HG02588 (cell line): ENCODE measurements around the gene CKAP4.
A peak's percentile ranks its signal among the peaks of the same experiment; 100 is the strongest.

Experiments
- ATAC-seq: cut with Tn5 transposase; IDR thresholded peaks from one replicate; pipeline ENCODE4 v1.9.1; 2021; ENCODE audit warnings: mild to moderate bottlenecking, moderate library complexity; ENCODE audit not compliant: unreplicated experiment

The CKAP4 gene

DNA sequence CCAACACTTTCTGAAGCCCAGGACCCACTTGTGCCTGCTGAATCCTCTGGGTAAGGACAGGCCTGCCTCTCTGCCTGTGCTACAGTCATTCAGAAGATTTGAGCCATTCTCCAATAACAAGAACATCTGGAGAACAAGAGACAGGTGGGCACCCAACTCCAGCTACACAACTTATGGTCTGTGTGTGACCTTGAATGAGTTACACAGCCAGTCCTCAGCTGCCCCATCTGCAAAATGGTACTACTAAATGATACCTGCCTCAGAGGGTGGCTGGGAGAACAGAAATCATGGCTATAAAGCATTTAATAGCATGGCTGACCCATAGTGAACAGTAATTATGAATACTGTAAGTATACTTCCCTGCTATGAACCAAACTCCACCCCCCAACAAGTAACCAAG lies 4.2 kb downstream of the CKAP4 start:
- ATAC-seq, result no peak

DNA sequence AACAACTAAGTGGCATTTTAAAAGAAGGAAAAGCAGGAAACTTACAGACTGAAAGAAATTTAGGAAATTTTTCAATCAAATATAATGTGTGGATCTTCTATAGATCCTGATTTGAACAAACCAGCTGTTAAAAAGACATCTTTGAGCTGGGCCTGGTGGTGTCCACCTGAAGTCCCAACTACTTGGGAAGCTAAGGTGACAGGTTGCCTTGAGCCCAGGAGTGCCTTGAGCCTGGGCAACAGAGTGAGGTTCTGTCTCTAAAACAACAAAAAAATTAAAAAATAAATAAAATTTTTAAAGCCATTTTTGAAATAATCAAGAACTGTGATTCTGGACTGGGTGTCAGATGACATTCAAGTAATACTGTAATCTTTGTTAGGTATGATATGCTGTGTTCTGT lies 7.0 kb downstream of the CKAP4 start:
- ATAC-seq, result no peak

DNA sequence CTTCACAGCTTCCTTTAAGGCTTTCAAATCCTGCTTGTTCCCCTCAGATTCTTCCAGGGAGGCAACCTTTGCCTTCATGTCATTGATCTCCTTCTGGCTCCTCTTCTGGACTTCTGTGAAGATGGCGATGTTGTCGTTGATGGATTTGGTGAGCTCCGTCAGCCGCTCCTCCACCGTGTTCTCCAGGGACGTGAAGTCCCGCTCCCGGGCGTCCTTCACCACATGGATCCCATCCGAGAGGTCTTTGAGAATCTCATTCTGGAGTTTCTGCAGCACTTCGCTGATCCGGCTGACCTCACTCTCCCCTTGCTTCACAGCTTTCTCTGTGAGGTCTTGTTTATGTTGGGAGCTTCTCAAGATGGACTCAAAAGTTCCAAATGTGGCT lies 7.9 kb downstream of the CKAP4 start:
- ATAC-seq, result no peak

DNA sequence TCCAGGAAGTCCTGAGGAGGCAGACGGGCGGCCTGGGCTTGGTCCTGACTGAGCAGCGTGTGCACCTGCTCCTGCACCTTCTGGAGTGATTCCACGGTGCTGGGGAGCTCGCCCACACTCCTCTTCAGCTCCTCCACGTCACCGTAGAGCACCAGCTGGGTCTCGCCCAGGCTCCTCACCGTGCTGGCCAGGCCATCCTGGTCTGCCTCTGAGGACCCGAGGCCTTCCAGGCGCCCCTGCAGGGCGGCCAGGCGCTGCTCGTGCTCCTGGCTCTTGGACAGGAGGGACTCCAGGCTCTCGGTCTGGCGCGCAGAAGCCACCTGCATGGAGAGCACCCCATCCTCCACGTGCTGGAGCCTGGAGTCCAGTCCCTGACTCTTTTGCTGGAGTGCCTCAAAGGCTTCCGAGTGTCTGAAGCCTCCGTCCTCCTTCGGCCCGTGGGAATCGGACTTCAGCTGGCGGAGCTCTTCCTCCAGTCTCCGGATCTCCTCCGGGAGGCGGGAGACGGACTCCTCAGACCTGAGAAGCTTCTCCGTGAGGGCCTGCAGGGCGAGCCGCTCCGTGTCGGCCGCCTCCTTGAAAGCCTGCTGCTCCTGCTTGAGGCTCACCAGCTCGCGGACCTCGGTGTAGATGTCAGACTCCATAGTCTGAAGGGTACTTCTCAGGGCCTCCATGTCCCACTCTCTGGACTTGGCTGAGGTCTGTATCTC lies 8.4 kb downstream of the CKAP4 start:
- no peak for ATAC-seq

DNA sequence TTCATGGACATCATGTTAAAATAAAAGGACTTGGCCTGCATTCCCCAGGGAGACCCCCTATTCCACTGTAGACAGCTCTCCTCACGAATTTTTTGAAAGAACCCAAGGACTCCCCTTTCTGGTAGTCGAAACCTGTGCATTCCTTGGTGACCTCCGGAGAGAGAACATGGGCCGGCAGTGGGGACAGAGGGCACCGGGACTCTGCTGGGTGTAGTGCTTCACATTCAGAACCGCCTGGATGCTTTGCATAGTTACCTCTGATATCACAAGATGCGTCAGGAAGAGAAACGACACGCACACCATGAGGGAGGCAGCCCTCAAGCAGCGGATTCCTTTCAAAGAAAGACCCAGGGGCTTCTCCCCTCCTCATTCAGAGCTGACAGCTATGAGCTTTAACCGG lies 9.7 kb downstream of the CKAP4 start:
- ATAC-seq, result no peak

DNA sequence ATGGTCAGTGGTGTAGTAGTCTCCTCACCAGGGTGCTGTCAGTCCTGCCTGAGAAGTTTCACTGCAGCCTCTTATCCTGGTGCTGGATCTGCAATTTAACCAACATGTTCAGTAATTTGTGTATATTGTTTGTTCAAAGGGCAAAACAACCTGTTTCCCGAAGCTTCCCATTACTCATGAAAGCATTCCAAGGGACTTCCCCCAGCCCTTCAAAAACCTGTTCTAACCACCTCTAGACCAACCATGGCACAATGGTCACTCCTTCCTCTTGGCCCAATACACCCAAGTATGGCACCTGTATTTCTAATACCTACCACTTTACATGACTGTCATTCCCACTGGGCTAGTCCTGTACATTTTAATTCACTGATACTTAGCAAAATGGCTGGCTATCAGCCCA lies 12.1 kb downstream of the CKAP4 start:
- ATAC-seq, result no peak

DNA sequence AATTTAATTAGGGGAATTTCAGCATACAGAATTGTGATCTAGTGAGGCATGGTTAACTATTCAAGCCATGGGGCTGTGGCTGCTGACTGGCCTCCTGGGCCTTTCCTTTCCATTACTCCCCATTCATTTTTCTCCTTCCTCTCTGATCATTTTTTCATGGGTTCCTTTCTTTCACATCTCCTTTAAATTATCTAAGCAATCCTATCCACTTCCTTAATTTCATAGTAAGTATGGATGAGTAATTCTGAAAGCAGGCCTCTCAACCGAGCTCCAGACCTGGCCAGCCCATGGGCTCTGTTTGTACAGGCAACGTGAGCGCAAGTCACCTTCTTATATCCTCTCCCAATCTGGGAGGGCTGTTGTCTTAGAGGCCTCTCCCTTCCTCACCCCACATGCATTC lies 13.4 kb downstream of the CKAP4 start:
- ATAC-seq, result no peak

DNA sequence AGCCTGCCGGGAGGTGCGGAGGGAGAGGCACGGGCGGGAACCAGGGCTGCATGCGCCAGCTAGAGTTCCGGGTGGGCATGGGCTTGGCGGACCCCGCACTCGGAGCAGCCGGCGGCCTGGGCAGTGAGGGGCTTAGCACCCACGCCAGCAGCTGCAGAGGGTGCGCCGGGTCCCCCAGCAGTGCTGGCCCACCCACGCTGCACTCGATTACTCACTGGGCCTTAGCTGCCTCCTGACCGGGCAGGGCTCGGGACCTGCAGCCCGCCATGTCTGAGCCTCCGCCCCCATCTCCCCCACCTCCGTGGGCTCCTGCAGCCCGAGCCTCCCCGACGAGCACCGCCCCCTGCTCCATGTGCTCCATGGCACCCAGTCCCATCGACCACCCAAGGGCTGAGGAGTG lies 14.8 kb downstream of the CKAP4 start:
- no peak for ATAC-seq

DNA sequence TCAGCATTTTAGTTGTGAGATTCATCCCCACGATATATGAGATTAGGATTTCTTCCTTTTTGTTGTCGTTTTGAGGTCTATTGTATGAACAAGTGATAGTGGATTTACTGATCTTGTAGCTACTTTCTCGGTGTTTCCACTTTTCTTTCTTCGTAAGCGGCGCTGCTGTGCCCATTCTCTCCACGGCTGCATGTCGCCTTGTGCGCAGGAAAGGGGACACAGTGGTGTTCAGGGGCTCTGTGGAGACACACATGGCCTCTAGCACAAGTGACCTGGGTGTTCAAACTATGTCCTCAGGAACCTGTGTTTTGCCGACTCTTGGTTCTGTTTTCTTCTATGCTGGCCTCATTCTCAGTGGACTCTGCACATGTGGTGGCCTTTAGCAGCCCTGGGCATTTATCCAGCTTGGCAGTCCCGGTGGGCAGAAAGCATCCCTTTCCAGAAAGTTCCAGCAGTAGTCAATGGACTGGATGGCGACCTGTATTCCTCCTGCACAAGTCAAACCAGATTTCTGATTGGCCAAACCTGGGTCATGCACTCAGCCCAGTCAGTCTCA lies 18.7 kb downstream of the CKAP4 start:
- ATAC-seq, result no peak

DNA sequence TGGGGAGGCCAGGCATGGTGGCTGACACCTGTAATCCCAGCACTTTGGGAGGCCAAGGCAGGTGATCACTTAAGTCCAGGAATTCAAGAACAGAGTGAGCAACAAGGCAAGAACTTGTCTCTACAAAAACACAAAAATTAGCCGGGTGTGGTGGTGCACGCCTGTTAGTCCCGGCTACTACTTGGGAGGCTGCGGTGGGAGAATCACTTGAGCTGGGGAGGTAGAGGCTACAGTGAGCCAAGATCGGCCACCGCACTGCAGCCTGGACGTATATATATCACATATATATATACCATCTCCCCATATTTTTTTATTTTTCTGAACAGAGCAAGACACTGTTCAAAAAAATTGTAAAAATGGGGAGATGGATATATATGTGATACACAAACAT lies 19.5 kb downstream of the CKAP4 start:
- ATAC-seq, result no peak

DNA sequence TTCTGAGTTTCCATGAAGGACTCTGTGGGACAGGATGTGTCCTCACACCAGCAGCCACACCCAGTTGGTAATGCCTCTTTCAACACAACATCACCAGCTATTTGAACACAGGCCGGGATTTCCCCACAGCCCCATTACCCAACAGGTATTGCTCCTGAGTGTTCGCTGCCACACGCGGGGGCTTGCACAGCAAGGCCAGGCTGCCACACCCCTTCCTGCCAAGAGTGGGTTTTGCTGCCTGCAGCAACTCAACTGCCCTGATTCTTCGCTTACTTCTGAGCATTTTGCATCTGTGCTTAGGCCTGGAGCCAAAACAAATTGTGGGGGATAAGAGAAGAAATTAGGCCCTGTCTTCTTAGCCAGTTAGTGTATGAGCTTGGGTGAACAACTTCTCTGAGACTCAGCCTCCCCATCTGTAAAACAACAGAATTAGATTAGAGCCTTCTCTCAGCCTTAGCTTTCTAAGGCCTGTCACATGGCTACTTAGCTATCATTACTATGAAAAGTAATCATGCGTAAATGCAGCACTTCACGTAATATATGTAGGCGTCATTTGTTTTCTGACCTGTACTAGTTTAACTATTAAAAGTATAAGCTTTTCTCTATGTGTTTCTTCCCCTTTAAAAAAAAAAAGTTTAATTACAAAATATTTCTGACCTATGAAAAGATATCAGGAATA lies 20.0 kb downstream of the CKAP4 start:
- ATAC-seq, result no peak

DNA sequence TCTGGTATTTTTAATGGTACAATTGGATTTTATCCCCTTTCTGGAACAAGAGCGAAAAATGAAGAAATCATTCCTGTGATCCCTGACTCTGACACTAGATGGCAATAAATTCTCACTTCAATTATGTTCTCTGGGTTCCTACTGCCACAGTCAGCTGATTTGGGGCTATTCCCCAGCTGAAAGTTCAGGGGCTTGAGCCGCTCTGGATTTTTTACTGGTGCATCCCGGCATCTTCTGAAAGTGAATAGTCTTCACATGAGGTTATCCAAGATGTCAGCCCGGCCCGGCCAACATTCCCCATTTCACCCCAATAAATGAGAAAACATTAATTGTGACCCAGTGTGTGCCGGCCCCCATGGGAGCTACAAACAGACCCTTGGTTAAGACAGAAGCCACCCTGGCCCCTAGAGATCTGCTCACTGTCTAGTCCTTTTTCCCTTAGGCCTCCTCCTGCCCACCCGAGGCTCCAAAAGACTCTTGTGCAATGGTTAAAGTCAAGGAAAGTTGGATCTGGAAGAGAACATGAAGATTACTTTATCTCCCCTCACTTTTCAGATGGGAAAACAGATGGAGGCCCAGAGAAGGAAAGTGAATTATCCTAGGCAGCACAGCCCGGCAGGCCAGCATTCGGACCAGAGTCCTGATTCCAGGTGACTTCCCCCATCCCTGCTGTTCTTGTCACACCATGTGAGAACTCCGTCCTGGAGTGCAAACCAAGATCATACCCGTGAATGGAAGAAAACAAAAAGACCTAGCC lies 20.8 kb downstream of the CKAP4 start:
- ATAC-seq, result no peak

DNA sequence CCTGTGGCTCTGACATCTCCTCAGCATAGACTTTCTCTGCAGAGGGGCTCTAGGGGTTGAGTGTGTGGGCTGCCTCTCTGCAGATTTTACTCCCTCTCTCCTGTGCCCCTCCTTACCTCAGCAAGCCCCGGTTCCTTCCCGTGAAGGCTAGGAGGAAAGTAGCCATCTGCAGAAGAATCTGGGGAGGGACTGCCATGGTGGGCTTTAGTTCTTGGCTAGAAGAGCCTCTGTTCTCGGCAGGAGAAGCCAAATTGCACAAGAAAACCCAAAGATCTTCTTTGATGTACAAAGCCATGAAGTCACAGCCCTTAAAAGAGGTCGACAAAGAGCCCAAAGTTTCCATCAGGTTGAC lies 23.5 kb downstream of the CKAP4 start:
- no peak for ATAC-seq

DNA sequence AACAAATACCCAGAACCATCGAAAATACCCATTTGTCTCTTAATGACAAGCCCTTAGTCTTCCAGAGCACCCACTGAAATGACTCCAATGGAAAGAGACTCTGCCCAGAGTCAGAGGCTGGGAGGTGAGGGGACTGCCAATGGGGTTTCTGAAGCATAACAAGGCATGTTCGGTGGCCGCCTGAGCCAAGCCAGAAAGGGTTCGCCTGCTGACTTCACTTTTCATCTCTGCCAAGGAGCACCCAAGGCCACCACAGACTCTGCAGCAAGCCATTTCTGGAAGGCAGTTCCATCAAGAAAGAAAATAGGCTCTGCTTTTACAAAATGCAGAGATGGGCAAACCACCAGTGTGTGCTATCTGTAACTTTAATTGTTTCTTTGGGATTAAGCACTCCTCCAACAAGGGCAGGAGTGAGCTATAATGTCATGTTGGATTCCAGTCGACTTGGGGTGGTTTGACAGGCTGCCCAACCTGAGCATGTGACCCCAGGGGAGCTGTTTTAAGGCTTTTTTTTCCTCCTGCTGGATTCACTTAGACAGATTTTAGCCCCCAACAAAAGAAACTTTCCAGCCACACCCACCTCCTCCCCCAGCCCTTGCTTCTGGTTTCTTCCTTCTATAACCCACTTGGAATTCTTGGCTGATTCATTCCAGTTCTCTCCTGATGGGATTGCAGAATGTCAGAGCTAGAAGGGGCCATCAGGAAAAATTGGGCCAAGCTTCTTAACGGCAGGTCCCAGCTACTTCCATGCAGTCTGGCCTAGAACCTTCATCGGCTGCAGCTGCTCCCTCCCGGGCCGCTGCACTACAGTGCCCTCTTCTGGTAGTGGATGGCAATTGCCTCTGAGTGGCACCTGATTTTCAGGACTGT lies 24.1 kb downstream of the CKAP4 start:
- ATAC-seq, result peak; percentile 64

DNA sequence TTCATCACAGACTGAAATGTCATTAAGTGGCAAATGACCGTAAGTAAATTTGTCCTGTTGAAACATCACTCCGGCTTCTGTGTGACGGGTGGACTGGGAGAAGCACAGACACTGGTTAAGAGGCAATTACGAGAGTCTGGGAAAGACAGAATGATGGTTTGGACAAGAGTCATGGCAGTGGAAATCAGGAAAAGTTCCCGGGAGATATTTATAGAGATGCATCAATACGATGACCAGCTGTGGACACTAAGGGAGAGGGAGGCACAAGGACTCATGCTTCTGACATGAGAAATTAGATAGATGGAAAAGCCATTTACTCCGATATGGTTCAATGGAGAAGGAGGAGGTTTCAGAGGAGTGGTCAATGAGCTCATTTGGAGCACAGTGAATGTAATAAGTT lies 27.3 kb downstream of the CKAP4 start:
- ATAC-seq, result no peak

DNA sequence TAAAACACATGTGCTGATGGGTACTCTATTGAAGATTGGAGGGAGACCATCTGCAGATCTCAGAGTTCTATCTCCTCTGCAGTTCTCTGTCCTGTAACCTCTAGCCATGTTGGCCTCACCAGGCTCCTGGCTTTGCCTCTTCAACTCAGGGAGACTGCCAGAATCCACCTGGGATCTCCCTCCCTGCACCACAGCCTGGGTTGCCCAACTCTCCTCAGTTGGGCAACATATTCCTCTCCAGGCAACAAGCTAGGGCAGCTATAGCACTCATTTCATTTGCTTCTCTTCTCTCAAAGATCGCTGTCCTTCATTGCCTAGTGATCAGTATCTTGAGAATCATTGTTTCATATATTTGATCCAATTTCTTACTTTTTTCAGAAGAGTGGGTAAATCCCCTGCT lies 28.8 kb downstream of the CKAP4 start:
- no peak for ATAC-seq

DNA sequence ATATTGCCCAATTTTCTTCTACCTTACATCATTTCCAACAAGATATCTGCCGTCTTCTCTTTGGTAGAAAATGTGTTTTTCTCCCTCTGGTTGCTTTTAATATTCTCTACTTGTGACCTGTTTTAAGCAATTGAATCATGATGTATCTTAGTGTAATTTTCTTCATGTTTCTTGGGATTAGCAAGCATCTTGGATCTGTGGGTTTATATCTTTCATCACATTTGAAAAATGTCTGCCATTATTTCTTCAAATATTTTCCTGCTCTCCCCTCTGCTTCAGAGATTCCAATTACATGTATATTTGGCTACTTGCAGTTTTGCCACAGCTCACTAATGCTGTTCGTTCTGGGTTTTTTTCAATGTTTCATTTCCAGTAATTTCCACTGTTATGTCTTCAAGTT lies 30.1 kb downstream of the CKAP4 start:
- no peak for ATAC-seq

DNA sequence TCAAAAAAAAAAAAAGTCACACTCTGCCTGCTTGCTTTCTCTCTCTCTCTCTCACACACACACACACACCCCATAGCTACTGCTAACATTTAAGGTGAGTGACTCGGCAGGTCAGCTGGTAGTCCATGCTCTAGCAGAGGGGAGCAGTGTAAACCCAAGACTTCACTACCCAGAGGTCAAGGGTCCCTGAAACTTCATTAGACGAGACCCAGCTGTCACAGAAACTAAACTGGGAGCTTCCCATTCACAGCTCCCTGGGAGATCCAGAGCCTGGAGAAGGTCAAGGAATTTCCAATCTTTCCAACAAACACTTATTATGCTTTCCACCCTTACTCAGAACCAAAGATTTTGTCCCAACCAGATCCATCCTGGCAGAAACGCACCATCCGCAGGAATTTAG lies 33.2 kb downstream of the CKAP4 start:
- no peak for ATAC-seq

DNA sequence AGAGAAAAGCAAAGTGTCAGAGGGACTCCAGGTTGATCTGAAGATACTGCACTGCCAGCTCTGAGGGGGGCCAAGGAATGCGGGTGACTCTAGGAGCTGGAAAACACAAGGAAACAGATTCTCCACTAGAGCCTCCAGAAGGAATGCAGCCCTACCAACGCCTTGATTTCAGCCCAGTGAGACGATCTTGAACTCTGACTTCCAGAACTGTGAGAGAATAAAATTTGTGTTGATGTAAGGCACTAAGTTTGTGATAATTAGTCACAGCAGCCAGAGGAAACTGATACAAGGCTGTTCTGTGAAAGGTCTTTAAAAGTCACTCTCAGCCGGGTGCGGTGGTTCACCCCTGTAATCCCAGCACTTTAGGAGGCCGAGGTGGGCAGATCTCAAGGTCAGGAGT lies 34.2 kb downstream of the CKAP4 start:
- no peak for ATAC-seq

DNA sequence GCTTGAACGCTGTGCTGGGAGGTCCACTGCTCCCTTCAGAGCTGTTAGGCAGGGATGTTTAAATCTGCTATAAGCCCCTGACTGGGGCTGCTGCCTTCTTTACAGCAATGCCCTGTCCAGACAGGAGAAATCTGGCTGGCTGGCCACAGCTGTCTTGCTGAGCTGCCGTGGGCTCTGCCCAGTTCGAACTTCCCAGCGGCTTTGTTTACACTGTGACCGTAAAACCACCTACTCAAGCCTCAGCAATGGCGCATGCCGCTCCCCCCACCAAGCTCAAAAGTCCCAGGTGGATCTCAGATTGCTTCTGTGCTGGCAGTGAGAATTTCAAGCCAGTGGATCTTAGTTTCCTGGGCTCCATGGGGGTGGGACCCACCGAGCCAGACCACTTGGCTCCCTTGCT lies 35.8 kb downstream of the CKAP4 start:
- no peak for ATAC-seq
